ENCODE data around the gene CD300H.

GRCh38 chr17:74555427-74555940 is 11.8 kb downstream of the CD300H start:
- no peak for TF ChIP-seq EZH2 (IDR thresholded peaks at IDR 0.05)
- no peak for TF ChIP-seq POLR2AphosphoS5 (IDR thresholded peaks at IDR 0.05; ENCODE audit: borderline replicate concordance, low read depth, low read length)
